Astrocyte (in vitro differentiated cells and primary cell): ENCODE data around the gene S100A6. TPM values are rescaled to one million over a fixed set of nuclear protein-coding genes. Genes with fewer than 3 reads are reported as not detected.

Source experiments
- DNase-seq: peaks from one replicate; pipeline ENCODE4 v3.0.0-alpha.2; 2010; ENCODE audit warnings: low read depth
- FAIRE-seq: peaks from 2 replicates; lab custom pipeline; 2011; peaks lifted over from hg19 to GRCh38; lab: Jason Lieb, UNC
- H2AFZ ChIP-seq: 2 replicates; pipeline ENCODE4 v1.6.0; 2012; ENCODE audit warnings: low read depth, low read length, inconsistent platforms
- H3K27ac ChIP-seq: 2 replicates; pipeline ENCODE4 v1.5.1; 2011; ENCODE audit warnings: low read depth, low read length, inconsistent platforms
- H3K27me3 ChIP-seq: 2 replicates; pipeline ENCODE4 v1.6.0; 2011; ENCODE audit warnings: low read length, inconsistent platforms; ENCODE audit not compliant: insufficient read depth
- H3K36me3 ChIP-seq: 2 replicates; pipeline ENCODE4 v1.5.1; 2011; ENCODE audit warnings: low read length, inconsistent platforms; ENCODE audit not compliant: insufficient read depth
- H3K4me1 ChIP-seq: 2 replicates; pipeline ENCODE4 v1.5.1; 2011; ENCODE audit warnings: low read length, inconsistent platforms; ENCODE audit not compliant: insufficient read depth
- H3K4me2 ChIP-seq: 2 replicates; pipeline ENCODE4 v1.6.0; 2012; ENCODE audit warnings: low read length, inconsistent platforms
- H3K4me3 ChIP-seq: 2 replicates; pipeline ENCODE4 v1.5.1; 2011; ENCODE audit warnings: low read depth, mild to moderate bottlenecking, low read length, inconsistent platforms; ENCODE audit not compliant: insufficient read depth
- H3K79me2 ChIP-seq: 2 replicates; pipeline ENCODE4 v1.6.0; 2012; ENCODE audit warnings: mild to moderate bottlenecking, low read length, inconsistent platforms; ENCODE audit not compliant: insufficient read depth
- H3K9ac ChIP-seq: 2 replicates; pipeline ENCODE4 v1.6.0; 2012; ENCODE audit warnings: mild to moderate bottlenecking, low read length, inconsistent platforms
- H3K9me3 ChIP-seq: 2 replicates; pipeline ENCODE4 v1.5.1; 2012; ENCODE audit warnings: low read depth, mild to moderate bottlenecking, low read length, inconsistent platforms; ENCODE audit not compliant: insufficient read depth
- H4K20me1 ChIP-seq: 2 replicates; pipeline ENCODE4 v1.6.0; 2012; ENCODE audit warnings: low read length, inconsistent platforms; ENCODE audit not compliant: insufficient read depth
- H3K27ac Mint-ChIP-seq: one replicate; pipeline ENCODE4 v1.8.0; 2021; ENCODE audit warnings: mild to moderate bottlenecking, mixed read lengths; ENCODE audit not compliant: unreplicated experiment
- H3K27me3 Mint-ChIP-seq: one replicate; pipeline ENCODE4 v1.8.0; 2021; ENCODE audit warnings: low read depth, mixed read lengths; ENCODE audit not compliant: unreplicated experiment
- H3K36me3 Mint-ChIP-seq: one replicate; pipeline ENCODE4 v1.8.0; 2021; ENCODE audit warnings: low read depth, mixed read lengths; ENCODE audit not compliant: unreplicated experiment
- H3K4me1 Mint-ChIP-seq: one replicate; pipeline ENCODE4 v1.8.0; 2021; ENCODE audit warnings: low read depth, mixed read lengths; ENCODE audit not compliant: unreplicated experiment
- H3K4me3 Mint-ChIP-seq: one replicate; pipeline ENCODE4 v1.8.0; 2021; ENCODE audit warnings: mild to moderate bottlenecking, moderate library complexity, mixed read lengths; ENCODE audit not compliant: unreplicated experiment
- H3K9me3 Mint-ChIP-seq: one replicate; pipeline ENCODE4 v1.8.0; 2021; ENCODE audit warnings: mild to moderate bottlenecking, mixed read lengths; ENCODE audit not compliant: unreplicated experiment
- CTCF ChIP-seq: IDR thresholded peaks from 2 replicates; pipeline ENCODE4 v1.5.1; 2011; ENCODE audit warnings: low read depth, mild to moderate bottlenecking, inconsistent platforms, low read length, moderate library complexity; ENCODE audit not compliant: insufficient read depth
- EZH2 ChIP-seq: IDR thresholded peaks from 2 replicates; pipeline ENCODE4 v1.6.1; 2012; ENCODE audit warnings: mild to moderate bottlenecking, low read length, inconsistent platforms; ENCODE audit not compliant: insufficient read depth
- total RNA-seq: library from RNA; stranded (reverse); gene quantifications from 2 replicates; pipeline ENCODE4 v1.2.1, GENCODE V29; 2021

Gene S100A6
- total RNA-seq, 1 donor from 2014 or later, result 125 TPM

- peaks cover 32% of the 10 kb centered on the region for H3K4me1 ChIP-seq
- peak overlapping the region; percentile 44 for H3K9ac ChIP-seq
- DNase-seq (no peak), FAIRE-seq (no peak)
- peak overlapping the region; percentile 45 for H3K27ac ChIP-seq
- H3K9me3 ChIP-seq, result no peaks in the 10 kb centered on the region
- peak overlapping the region; percentile 62 for H3K4me2 ChIP-seq
- peak overlapping the region; percentile 41 for H3K4me3 Mint-ChIP-seq
- H3K4me3 ChIP-seq, result no peak overlapping the region
- H3K36me3 ChIP-seq, result no peaks in the 10 kb centered on the region
- peak overlapping the region; percentile 88 for H3K27ac Mint-ChIP-seq
- TF ChIP-seq EZH2, result no peak
- no peak for TF ChIP-seq CTCF
- no peaks in the 10 kb centered on the region for H3K27me3 Mint-ChIP-seq
- no peaks in the 10 kb centered on the region for H4K20me1 ChIP-seq
- peaks cover 60% of the 10 kb centered on the region for H3K4me1 Mint-ChIP-seq
- no peaks in the 10 kb centered on the region for H3K27me3 ChIP-seq
- no peaks in the 10 kb centered on the region for H3K79me2 ChIP-seq
- no peaks in the 10 kb centered on the region for H3K9me3 Mint-ChIP-seq
- no peak overlapping the region for H2AFZ ChIP-seq
- H3K36me3 Mint-ChIP-seq, result no peaks in the 10 kb centered on the region
These were observed 14.1 kb upstream of the S100A6 start for GRCh38 chr1:153549741-153550397.

GRCh38 chr1:153548722-153549688, 13.2 kb upstream of the S100A6 start, which contains the start of gene S100A3:
S100A3 (minus strand) TSS chr1:153549258; CDS start chr1:153548485, 773 bp downstream.
- no peak for TF ChIP-seq CTCF
- no peak for TF ChIP-seq EZH2
- H3K4me1 ChIP-seq, result peaks cover 39% of the 10 kb centered on the region
- no peaks in the 10 kb centered on the region for H3K36me3 ChIP-seq
- Mint-ChIP-seq H3K4me1 (peaks cover 69% of the 10 kb centered on the region), H3K9me3 (no peaks in the 10 kb centered on the region), H3K27ac (peak within 1 kb of the TSS; percentile 88), H3K27me3 (no peaks in the 10 kb centered on the region), H3K4me3 (peak within 1 kb of the TSS; percentile 70), H3K36me3 (no peaks in the 10 kb centered on the region)
- H3K4me3 ChIP-seq, result no peak within 1 kb of the TSS
- H3K9me3 ChIP-seq, result no peaks in the 10 kb centered on the region
- peak within 1 kb of the TSS; percentile 69 for H3K9ac ChIP-seq
- peak within 1 kb of the TSS; percentile 62 for H2AFZ ChIP-seq
- H3K79me2 ChIP-seq, result no peaks in the 10 kb centered on the region
- peak within 1 kb of the TSS; percentile 66 for H3K27ac ChIP-seq
- peak; percentile 49 for FAIRE-seq
- peak within 1 kb of the TSS; percentile 62 for H3K4me2 ChIP-seq
- no peaks in the 10 kb centered on the region for H3K27me3 ChIP-seq
- peak; percentile 84 for DNase-seq
- H4K20me1 ChIP-seq, result no peaks in the 10 kb centered on the region
